Activated CD8-positive, alpha-beta memory T cell treated with anti-CD3 and anti-CD28 coated beads, Interleukin-2, amount 10 ng/mL, durations not matched to agents 7 days and 5 days (primary cell): Measurements from ENCODE around the gene PCSK5. TPM values are rescaled to one million over a fixed set of nuclear protein-coding genes. Genes with fewer than 3 reads are reported as not detected.

Experiments
- ATAC-seq: fragments of 150-1000 bp; cut with Tn5 transposase; one replicate; pipeline ENCODE4 v1.10.0; 2021; ENCODE audit warnings: moderate library complexity
- CTCF ChIA-PET: fragments of 350-600 bp; sonication (Branson Sonifier 250); formaldehyde crosslinking; loops from one replicate; lab custom pipeline; 2021; ENCODE audit warnings: antibody characterized with exemption; lab: Charles Lee
- DNase-seq: peaks from one replicate; pipeline ENCODE4 v3.0.0-alpha.2; 2020
- H3K27ac Mint-ChIP-seq: one replicate; pipeline ENCODE4 v1.8.0; 2021; ENCODE audit warnings: mild to moderate bottlenecking, mixed read lengths
- H3K27me3 Mint-ChIP-seq: one replicate; pipeline ENCODE4 v1.8.0; 2021; ENCODE audit warnings: mixed read lengths
- H3K36me3 Mint-ChIP-seq: one replicate; pipeline ENCODE4 v1.8.0; 2021; ENCODE audit warnings: mild to moderate bottlenecking, mixed read lengths
- H3K4me1 Mint-ChIP-seq: one replicate; pipeline ENCODE4 v1.8.0; 2021; ENCODE audit warnings: mixed read lengths
- H3K4me3 Mint-ChIP-seq: one replicate; pipeline ENCODE4 v1.8.0; 2021; ENCODE audit warnings: mild to moderate bottlenecking, moderate library complexity, mixed read lengths
- H3K9me3 Mint-ChIP-seq: one replicate; pipeline ENCODE4 v1.8.0; 2022; ENCODE audit warnings: low read depth, mixed read lengths
- total RNA-seq, 2 experiments: library from RNA; stranded (reverse); gene quantifications; one replicate each; pipeline ENCODE4 v1.2.3, GENCODE V29; 2021

PCSK5 gene
- total RNA-seq, 2 experiments from 2014 or later: 1.1 to 2.0 TPM

- CTCF ChIA-PET: no interaction called here
- Mint-ChIP-seq H3K4me1 (no peaks in the 10 kb centered on the region), H3K27me3 (no peaks in the 10 kb centered on the region), H3K36me3 (no peaks in the 10 kb centered on the region), H3K4me3 (no peak overlapping the region), H3K27ac (no peak overlapping the region), H3K9me3 (no peaks in the 10 kb centered on the region)
- ATAC-seq (no peak), DNase-seq (no peak)
Measured at GRCh38 chr9:76206821-76207220, 316.3 kb downstream of the PCSK5 start.

GRCh38 chr9:76213751-76214150 lies 323.3 kb downstream of the PCSK5 start:
- CTCF ChIA-PET: no interaction called here
- Mint-ChIP-seq H3K4me3 (no peak overlapping the region), H3K27ac (no peak overlapping the region), H3K4me1 (no peaks in the 10 kb centered on the region), H3K27me3 (no peaks in the 10 kb centered on the region), H3K9me3 (no peaks in the 10 kb centered on the region), H3K36me3 (no peaks in the 10 kb centered on the region)
- no peak for DNase-seq
- no peak for ATAC-seq

GRCh38 chr9:76215066-76215465 lies 324.6 kb downstream of the PCSK5 start:
- no peaks in the 10 kb centered on the region for H3K36me3 Mint-ChIP-seq
- no peaks in the 10 kb centered on the region for H3K9me3 Mint-ChIP-seq
- no peak overlapping the region for H3K27ac Mint-ChIP-seq
- CTCF ChIA-PET: no interaction called here
- no peak for ATAC-seq
- H3K4me3 Mint-ChIP-seq: no peak overlapping the region
- DNase-seq: no peak
- no peaks in the 10 kb centered on the region for H3K27me3 Mint-ChIP-seq
- no peaks in the 10 kb centered on the region for H3K4me1 Mint-ChIP-seq

GRCh38 chr9:76216161-76216649 lies 325.7 kb downstream of the PCSK5 start:
- Mint-ChIP-seq H3K36me3 (no peaks in the 10 kb centered on the region), H3K4me3 (no peak overlapping the region), H3K4me1 (no peaks in the 10 kb centered on the region), H3K27me3 (no peaks in the 10 kb centered on the region), H3K9me3 (no peaks in the 10 kb centered on the region), H3K27ac (no peak overlapping the region)
- no peak for ATAC-seq
- CTCF ChIA-PET: no interaction called here
- no peak for DNase-seq

- CTCF ChIA-PET: no interaction called here
- Mint-ChIP-seq H3K27ac (no peak overlapping the region), H3K4me3 (no peak overlapping the region), H3K4me1 (no peaks in the 10 kb centered on the region), H3K36me3 (no peaks in the 10 kb centered on the region), H3K27me3 (no peaks in the 10 kb centered on the region), H3K9me3 (no peaks in the 10 kb centered on the region)
- no peak for DNase-seq
- no peak for ATAC-seq
Measured at GRCh38 chr9:76218117-76218885, 327.8 kb downstream of the PCSK5 start.

- ATAC-seq (no peak), DNase-seq (no peak)
- H3K27ac Mint-ChIP-seq: no peak overlapping the region
- CTCF ChIA-PET: no interaction called here
- H3K36me3 Mint-ChIP-seq: no peaks in the 10 kb centered on the region
- H3K4me1 Mint-ChIP-seq: no peaks in the 10 kb centered on the region
- no peaks in the 10 kb centered on the region for H3K9me3 Mint-ChIP-seq
- H3K4me3 Mint-ChIP-seq: no peak overlapping the region
- H3K27me3 Mint-ChIP-seq: no peaks in the 10 kb centered on the region
Measured at GRCh38 chr9:76218886-76219445, 328.5 kb downstream of the PCSK5 start.

GRCh38 chr9:76219560-76220151 lies 329.2 kb downstream of the PCSK5 start:
- Mint-ChIP-seq H3K4me3 (no peak overlapping the region), H3K4me1 (no peaks in the 10 kb centered on the region)
- CTCF ChIA-PET: no interaction called here

GRCh38 chr9:76221423-76221822 lies 330.9 kb downstream of the PCSK5 start:
- DNase-seq (no peak), ATAC-seq (no peak)
- Mint-ChIP-seq H3K36me3 (no peaks in the 10 kb centered on the region), H3K27ac (no peak overlapping the region), H3K4me1 (no peaks in the 10 kb centered on the region), H3K9me3 (no peaks in the 10 kb centered on the region), H3K4me3 (no peak overlapping the region), H3K27me3 (no peaks in the 10 kb centered on the region)
- CTCF ChIA-PET: interaction anchor here (0.8 kb wide), 1 partner anchor 8 kb away, joined by 3 read pairs; no protein-coding TSS in a partner anchor

More at GRCh38 chr9:76219560-76220151, 329.2 kb downstream of the PCSK5 start:
- H3K36me3 Mint-ChIP-seq: no peaks in the 10 kb centered on the region
- no peak for ATAC-seq
- H3K9me3 Mint-ChIP-seq: no peaks in the 10 kb centered on the region
- no peak overlapping the region for H3K27ac Mint-ChIP-seq
- no peaks in the 10 kb centered on the region for H3K27me3 Mint-ChIP-seq
- DNase-seq: no peak

- DNase-seq (no peak), ATAC-seq (no peak)
- Mint-ChIP-seq H3K36me3 (no peaks in the 10 kb centered on the region), H3K4me1 (no peaks in the 10 kb centered on the region), H3K4me3 (no peak overlapping the region), H3K27me3 (no peaks in the 10 kb centered on the region), H3K9me3 (no peaks in the 10 kb centered on the region), H3K27ac (no peak overlapping the region)
- CTCF ChIA-PET: no interaction called here
Measured at GRCh38 chr9:76223749-76224340, 333.4 kb downstream of the PCSK5 start.

GRCh38 chr9:76227156-76227555 lies 336.7 kb downstream of the PCSK5 start:
- ATAC-seq (no peak), DNase-seq (no peak)
- Mint-ChIP-seq H3K9me3 (no peaks in the 10 kb centered on the region), H3K27me3 (no peaks in the 10 kb centered on the region), H3K4me1 (no peaks in the 10 kb centered on the region), H3K4me3 (no peak overlapping the region), H3K27ac (no peak overlapping the region), H3K36me3 (no peaks in the 10 kb centered on the region)
- CTCF ChIA-PET: no interaction called here

- no peak for ATAC-seq
- no peaks in the 10 kb centered on the region for H3K4me1 Mint-ChIP-seq
- H3K4me3 Mint-ChIP-seq: no peak overlapping the region
- no peak for DNase-seq
- no peaks in the 10 kb centered on the region for H3K9me3 Mint-ChIP-seq
- H3K36me3 Mint-ChIP-seq: no peaks in the 10 kb centered on the region
- CTCF ChIA-PET: no interaction called here
- H3K27ac Mint-ChIP-seq: no peak overlapping the region
- no peaks in the 10 kb centered on the region for H3K27me3 Mint-ChIP-seq
Measured at GRCh38 chr9:76231001-76231400, 340.5 kb downstream of the PCSK5 start.

- CTCF ChIA-PET: no interaction called here
- ATAC-seq (no peak), DNase-seq (no peak)
- Mint-ChIP-seq H3K27ac (no peak overlapping the region), H3K4me1 (no peaks in the 10 kb centered on the region), H3K27me3 (no peaks in the 10 kb centered on the region), H3K9me3 (no peaks in the 10 kb centered on the region), H3K4me3 (no peak overlapping the region), H3K36me3 (no peaks in the 10 kb centered on the region)
Measured at GRCh38 chr9:76232861-76233489, 342.5 kb downstream of the PCSK5 start.

GRCh38 chr9:76240578-76240977 lies 350.1 kb downstream of the PCSK5 start:
- Mint-ChIP-seq H3K27me3 (no peaks in the 10 kb centered on the region), H3K9me3 (no peaks in the 10 kb centered on the region), H3K36me3 (no peaks in the 10 kb centered on the region), H3K27ac (no peak overlapping the region), H3K4me1 (no peaks in the 10 kb centered on the region), H3K4me3 (no peak overlapping the region)
- ATAC-seq (no peak), DNase-seq (no peak)
- CTCF ChIA-PET: no interaction called here
